GM18507 (cell line): ENCODE data around the gene HRK.
"Not testable (repeated sequence)": the region's sequence is repeated elsewhere in the genome, so short reads cannot be mapped to it uniquely, and the experiment has no call there.

Experiments used
- DNase-seq: peaks from one replicate; pipeline ENCODE4 v3.0.0; 2011; ENCODE audit warnings: low read depth; ENCODE audit not compliant: insufficient read length; ENCODE audit errors: extremely low spot score
- FAIRE-seq: peaks from 2 replicates; lab custom pipeline; 2011; peaks lifted over from hg19 to GRCh38; lab: Jason Lieb, UNC

The HRK gene

GRCh38 chr12:116833474-116833873 lies 47.8 kb downstream of the HRK start:
- DNase-seq = no peak
- FAIRE-seq = no peak

GRCh38 chr12:116832353-116832752 lies 48.9 kb downstream of the HRK start:
- FAIRE-seq = no peak
- DNase-seq = no peak

GRCh38 chr12:116827432-116827831 lies 53.8 kb downstream of the HRK start:
- FAIRE-seq (no peak), DNase-seq (no peak)

GRCh38 chr12:116821291-116821690 lies 60.0 kb downstream of the HRK start:
- FAIRE-seq = no peak
- DNase-seq = no peak

GRCh38 chr12:116820064-116820656 lies 61.1 kb downstream of the HRK start:
- no peak for DNase-seq
- no peak for FAIRE-seq

- FAIRE-seq (peak; percentile 87), DNase-seq (peak; percentile 96)
Measured at GRCh38 chr12:116818948-116819832, 62.1 kb downstream of the HRK start.

GRCh38 chr12:116818341-116818856 lies 62.8 kb downstream of the HRK start:
- DNase-seq = no peak
- FAIRE-seq = no peak

- FAIRE-seq, DNase-seq: not testable (repeated sequence)
Measured at GRCh38 chr12:116814766-116815165, 66.5 kb downstream of the HRK start.

- DNase-seq (no peak), FAIRE-seq (no peak)
Measured at GRCh38 chr12:116813271-116814041, 67.8 kb downstream of the HRK start.

- no peak for FAIRE-seq
- no peak for DNase-seq
Measured at GRCh38 chr12:116812238-116812637, 69.0 kb downstream of the HRK start.

- FAIRE-seq = no peak
Measured at GRCh38 chr12:116808113-116809105, 72.8 kb downstream of the HRK start.

GRCh38 chr12:116807546-116807945 lies 73.7 kb downstream of the HRK start:
- FAIRE-seq (no peak), DNase-seq (no peak)

More at GRCh38 chr12:116808113-116809105, 72.8 kb downstream of the HRK start:
- DNase-seq = no peak

- no peak for FAIRE-seq
- DNase-seq = no peak
Measured at GRCh38 chr12:116806845-116807440, 74.3 kb downstream of the HRK start.
